Stimulated activated CD8-positive, alpha-beta memory T cell treated with anti-CD3 and anti-CD28 coated beads, Interleukin-2, amount 100 ng/mL, for 1 hour (primary cell): Measurements from ENCODE around the gene UBN2.
"Not testable (repeated sequence)": the region's sequence is repeated elsewhere in the genome, so short reads cannot be mapped to it uniquely, and the experiment has no call there.

Experiments
- DNase-seq, 2 donors: peaks; one replicate each; pipeline ENCODE4 v3.0.0-alpha.2; 2020; ENCODE audit warnings: low read depth in 2 of 2

UBN2 gene

DNA sequence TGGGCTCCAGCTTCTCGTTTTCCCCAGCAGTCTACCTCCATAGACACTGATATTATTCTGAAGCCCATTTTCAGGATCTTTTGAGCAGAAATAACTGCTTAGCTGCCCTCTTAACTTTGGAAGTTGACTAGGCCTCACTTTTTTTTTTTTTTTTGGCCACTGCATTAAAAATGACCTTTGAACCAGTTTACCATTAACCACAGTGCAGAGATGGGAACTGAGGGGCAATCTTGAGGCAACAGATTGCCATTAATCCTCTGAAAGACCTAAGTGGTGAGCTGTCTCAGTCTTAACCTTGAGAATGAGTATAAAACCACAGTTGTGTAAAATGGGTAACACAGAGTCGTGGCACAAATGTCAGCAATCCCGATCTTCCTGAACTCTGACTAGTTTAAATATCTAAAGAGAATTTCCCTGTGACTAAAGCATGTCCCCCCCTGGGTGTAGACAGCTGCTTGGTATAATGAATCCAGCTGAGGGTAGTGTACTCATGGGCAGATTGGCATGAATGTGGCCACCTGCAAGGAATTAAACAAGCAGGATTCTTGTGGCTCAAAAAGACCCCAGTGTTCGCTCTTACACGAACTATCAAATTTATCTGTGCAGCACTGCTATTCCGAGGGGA, 64.0 kb downstream of the UBN2 start:
- no peak for DNase-seq

- DNase-seq, result no peak
Measured at GRCh38 chr7:139297795-139298194, 66.8 kb downstream of the UBN2 start.

DNA sequence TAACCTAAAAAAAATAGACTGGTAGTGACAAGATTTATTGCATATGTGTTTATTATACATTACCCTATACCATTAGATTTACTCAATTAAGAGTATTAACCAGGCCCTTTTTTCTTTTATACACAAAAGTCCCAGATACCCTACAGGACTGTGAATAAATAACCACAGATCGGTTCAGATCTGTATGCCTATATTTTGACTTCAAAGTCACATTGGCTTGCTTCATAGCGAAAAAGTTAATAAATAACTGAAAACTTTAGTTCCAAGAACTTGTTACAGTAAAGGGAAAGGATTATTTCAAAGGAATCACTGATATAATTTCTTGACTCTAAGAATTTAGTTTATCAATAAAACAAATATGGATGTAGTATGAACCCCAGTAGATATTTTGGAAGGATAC, 68.3 kb downstream of the UBN2 start:
- no peak for DNase-seq

DNA sequence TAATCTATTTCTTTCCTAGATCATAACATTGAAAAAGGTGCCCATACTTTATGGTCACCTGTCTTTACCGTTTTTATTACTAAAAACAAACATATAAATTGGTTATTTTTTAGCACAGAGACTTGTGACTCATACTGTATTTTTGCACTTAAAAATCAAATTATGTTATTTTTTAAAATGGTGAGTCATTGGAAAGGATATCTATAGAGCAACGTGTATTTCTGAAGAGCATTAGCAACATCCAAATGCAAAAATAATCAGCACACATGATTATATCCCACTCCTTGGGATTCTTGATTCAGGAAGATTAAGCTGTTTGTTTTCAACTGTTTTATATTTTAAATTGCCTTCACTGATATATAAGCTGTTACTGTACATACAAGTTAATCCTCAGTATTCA, 69.4 kb downstream of the UBN2 start:
- DNase-seq, result no peak

DNA sequence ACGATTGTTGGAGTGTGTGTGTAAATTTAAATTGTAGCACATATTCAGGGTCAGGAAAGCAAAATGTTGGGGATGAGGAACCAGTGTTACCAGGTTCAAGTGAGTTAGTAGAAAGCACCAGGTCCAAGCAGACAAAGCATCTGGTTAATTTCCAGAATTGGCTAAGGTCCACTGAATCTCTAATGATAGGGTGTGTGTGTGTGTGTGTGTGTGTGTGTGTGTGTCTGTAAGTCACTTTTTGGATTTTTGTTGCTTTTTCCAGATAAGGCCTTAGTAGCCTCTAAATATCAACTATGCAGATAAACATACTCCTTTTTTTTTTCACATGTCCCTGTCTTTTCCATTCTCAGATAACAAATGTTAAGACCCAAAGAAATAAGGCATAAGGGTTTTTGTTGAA, 73.5 kb downstream of the UBN2 start:
- DNase-seq, result no peak

DNA sequence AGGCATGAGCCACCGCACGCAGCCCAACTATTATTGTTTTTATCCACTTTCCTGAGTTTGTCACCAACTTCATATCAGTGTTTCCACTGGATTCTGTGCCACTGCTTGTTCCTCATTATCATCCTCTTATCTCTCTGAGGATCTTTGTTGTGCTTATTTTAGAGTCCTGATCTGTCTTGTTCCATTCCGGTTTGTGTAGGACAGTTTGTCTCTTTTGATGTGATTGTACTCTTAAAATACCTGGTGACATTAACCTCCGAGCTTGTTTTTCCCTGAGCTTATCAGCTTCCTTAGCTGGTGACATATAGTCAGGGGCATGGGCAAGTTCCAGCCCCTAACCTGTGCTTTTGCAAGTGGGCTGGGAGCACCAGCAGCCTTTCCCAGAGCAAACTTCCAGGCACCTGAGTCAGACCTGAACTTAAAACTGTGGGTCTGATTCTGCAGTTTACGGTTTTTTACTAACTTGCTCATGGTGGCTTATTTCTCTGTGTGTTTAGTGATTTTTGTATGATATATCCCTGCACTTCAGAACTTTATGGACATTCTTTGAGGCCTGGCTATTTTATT, 87.0 kb downstream of the UBN2 start:
- DNase-seq, result no peak

DNA sequence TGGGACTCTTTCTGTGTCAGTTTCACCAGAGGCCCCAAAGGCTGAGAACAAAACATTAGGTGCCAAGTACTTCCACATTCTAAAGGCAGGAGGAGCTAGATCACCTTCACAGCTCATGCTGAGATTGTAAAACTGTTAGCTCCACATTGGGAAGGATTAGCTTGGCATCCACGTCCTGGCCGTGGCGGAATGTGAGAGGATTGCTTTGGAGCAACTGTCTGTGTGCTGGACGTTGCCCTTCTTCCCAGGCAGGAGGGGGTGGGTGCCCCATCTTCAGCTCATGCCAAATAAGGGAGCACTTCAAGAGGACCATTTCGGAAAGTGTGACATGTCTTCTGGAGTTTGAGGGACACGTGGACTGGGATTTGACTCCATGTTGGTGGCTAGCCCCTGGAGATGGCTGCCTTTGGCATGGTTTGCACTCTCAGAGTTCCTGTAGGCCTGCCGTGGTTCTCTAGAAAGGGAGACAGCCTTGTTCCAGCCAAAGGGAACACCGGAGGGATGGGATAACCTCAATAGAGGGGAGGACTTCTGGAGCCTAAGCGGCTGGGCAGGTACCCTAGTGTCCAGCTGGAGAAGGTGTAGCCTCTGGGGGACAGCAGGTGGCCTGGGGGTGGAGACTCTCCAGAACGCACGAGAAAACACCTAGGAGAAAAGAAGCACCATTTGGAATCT, 90.2 kb downstream of the UBN2 start:
- DNase-seq, result no peak

DNA sequence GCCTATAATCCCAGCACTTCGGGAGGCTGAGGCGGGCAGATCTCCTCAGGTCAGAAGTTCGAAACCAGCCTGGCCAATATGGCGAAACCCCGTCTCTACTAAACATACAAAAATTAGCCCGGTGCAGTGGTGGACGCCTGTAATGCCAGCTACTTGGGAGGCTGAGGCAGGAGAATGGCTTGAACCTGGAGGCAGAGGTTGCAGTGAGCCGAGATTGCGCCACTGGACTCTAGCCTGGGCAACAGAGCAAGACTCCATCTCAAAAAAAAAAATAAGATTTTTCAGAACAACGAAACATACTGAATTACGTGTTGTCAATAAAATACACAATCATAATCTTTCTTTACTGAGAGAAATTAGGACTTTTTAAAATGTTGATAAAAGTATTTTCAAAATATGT, 93.7 kb downstream of the UBN2 start:
- DNase-seq, result not testable (repeated sequence)

- DNase-seq, result no peak
Measured at GRCh38 chr7:139328375-139328774, 97.3 kb downstream of the UBN2 start.

GRCh38 chr7:139329119-139329518, 98.1 kb downstream of the UBN2 start:
- no peak for DNase-seq

DNA sequence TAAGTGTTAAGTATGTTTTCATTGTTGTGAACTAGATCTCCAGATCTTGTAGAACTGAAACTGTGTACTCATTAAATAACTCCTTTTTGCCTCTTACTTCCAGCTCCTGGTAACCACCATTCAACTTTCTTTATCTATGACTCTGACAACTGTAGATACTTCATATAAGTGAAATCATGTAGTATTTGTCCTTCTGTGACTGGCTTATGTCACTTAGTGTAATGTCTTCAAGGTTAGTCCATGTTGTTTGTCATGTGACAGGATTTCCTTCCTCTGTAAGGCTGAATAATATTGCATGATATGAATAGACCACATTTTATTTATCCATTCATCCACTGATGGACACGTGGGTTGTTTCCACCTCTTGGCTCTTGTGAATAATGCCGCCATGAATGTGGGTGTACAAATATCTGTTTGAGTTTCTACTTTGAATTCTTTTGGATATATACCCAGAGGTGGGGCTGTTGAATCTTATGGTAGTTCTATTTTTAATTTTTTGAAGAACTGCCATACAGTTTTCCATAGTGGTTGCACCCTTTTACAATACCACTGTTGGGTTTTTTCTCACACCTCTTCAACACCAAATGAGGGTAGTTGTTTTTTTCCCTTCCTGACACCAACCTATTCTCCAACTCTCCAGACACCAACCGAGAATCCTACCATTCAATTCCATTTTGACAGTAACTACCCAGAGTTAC, 99.4 kb downstream of the UBN2 start:
- no peak for DNase-seq

- DNase-seq, result no peak
Measured at GRCh38 chr7:139332697-139333359, 101.8 kb downstream of the UBN2 start.

GRCh38 chr7:139333443-139333842, 102.4 kb downstream of the UBN2 start:
- DNase-seq, result not testable (repeated sequence)

DNA sequence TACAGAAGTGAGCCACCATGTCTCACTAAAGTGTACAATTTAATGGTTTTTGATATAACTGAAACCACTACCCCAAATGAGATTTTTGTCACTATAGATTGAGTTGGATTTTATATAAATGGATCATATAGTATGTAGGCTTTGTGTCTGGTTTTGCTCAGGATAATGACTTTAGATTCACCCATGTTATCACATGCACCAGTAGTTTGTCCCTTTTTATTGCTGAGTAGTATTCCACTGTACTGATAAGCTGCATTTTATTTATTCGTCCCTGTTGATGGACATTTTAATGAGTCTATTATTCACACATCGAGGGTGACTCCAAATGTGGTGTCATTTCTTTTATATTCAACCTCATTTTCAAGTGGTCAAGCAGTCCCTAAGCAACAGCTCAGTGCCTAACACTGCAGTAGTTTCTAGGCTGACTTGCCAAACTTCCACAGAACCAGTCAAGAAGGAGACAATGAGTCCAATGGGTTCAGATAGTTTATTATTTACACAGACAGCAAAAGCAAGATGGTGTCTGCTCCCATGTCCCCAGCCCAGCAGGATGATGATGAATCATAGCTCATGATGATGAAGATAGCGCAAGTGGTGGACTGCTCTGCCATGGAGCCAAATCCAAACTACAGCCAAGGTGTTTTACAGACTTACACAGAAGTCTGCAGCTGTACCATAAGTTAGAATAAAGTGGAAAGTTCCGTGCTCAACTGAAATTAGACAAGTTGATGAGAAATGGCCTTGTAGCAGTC, 103.5 kb downstream of the UBN2 start:
- no peak for DNase-seq

- no peak for DNase-seq
Measured at GRCh38 chr7:139339025-139339424, 108.0 kb downstream of the UBN2 start.

DNA sequence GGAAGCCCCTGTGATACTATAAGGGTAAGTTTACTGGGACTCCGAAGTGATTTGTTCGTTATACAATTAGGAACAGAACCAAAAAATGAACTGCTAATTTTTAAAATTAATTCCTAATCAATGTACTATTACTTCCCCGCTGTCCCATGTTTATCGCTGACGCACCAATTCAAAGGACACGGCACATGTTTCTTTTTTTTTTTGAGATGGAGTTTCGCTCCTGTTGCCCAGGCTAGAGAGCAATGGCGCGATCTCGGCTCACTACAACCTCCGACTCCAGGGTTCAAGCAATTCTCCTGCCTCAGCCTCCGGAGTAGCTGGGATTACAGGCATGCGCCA, 108.6 kb downstream of the UBN2 start:
- DNase-seq, result no peak

DNA sequence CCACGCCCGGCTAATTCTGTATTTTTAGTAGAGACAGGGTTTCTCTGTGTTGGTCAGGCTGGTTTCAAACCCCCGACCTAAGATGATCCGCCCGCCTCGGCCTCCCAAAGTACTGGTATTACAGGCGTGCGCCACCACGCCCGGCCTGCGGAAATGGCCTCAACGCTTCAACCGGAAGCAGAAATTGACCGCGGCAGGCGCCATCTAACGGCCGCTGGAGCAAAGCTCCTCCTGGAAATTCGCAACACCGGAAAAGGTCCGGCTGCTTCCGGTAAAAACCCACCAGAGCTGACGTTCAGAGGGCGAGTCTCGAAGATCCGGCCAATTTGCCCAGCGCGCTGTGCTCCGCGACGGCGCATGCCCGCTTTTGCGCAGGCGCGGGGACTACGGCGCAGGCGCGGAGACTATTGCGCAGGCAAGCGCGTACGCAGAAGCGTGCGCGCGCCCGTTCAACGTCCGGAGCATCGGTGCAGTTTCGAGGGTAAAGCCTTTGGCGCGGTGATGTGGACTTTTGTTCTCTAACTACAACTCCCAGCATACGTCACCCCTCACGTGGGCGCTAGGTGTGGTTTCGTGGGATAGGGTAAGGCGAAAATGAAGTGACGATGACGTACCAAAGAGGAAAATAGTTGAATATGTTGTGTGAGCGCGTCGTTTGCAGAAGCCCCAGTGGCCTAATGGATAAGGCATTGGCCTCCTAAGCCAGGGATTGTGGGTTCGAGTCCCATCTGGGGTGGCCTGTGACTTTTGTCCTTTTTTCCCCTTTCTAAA, 109.2 kb downstream of the UBN2 start:
- DNase-seq, result peak; percentile 93 to 95

DNA sequence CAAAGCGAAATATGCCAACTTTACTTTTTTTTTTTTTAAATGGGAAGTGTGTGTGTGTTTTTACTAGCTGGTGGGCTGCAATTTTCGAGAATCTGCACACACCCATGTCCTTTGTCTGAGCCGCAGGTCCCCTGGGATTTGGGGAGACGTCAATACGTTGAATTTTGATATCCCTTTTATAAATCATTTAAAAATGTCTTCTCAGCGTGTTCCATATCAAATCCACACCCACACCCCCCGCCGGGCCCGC, 109.7 kb downstream of the UBN2 start:
- no peak for DNase-seq

- peak; percentile 60 to 63 for DNase-seq
Measured at GRCh38 chr7:139341058-139341775, 110.2 kb downstream of the UBN2 start, which contains the start of gene FMC1. TSS of gene FMC1 (plus strand) at chr7:139341337. CDS start at chr7:139341385, 48 bp downstream.

- no peak for DNase-seq
Measured at GRCh38 chr7:139341776-139342226, 110.8 kb downstream of the UBN2 start.
